SK-MEL-5 (cell line): ENCODE data around the gene COPS3. TPM values are rescaled to one million over a fixed set of nuclear protein-coding genes. Genes with fewer than 3 reads are reported as not detected.
"Not testable (repeated sequence)": the region's sequence is repeated elsewhere in the genome, so short reads cannot be mapped to it uniquely, and the experiment has no call there.

Experiments
- DNase-seq: peaks from one replicate; pipeline ENCODE4 v3.0.0-alpha.2; 2016; ENCODE audit warnings: low read depth, low spot score
- in situ Hi-C: cut with HindIII; loops from 2 replicates; pipeline ENCODE4 v1.10.0; 2016; ENCODE audit warnings: low sequenced_read_pairs, high pct_unique_total_duplicates, low pct_unique_long_range_greater_than_20kb
- total RNA-seq: library from RNA; depleted of rRNA; stranded (reverse); fragments of >200 nt; shearing (Covaris generic); gene quantifications from 2 replicates; pipeline ENCODE4 v1.2.3, GENCODE V29; 2014

The COPS3 gene
- total RNA-seq, 1 experiment from 2014 or later = 121 TPM

- in situ Hi-C loops = no loop called here
- DNase-seq = no peak
Observed at GRCh38 chr17:17304521-17304985, 23.5 kb upstream of the COPS3 start.

- in situ Hi-C loops = no loop called here
- DNase-seq = no peak
Observed at GRCh38 chr17:17303847-17304490, 22.9 kb upstream of the COPS3 start.

GRCh38 chr17:17303010-17303846 lies 22.2 kb upstream of the COPS3 start, which contains the start of gene NT5M:
Gene NT5M, plus strand, starts transcription at chr17:17303373. Its CDS starts 178 bp downstream, at chr17:17303551.
- in situ Hi-C loops = no loop called here
- peak; percentile 79 for DNase-seq

GRCh38 chr17:17301659-17302058 lies 20.6 kb upstream of the COPS3 start:
- DNase-seq, in situ Hi-C loops: not testable (repeated sequence)

- in situ Hi-C loops = no loop called here
- DNase-seq = peak; percentile 85
Observed at GRCh38 chr17:17300624-17301568, 19.9 kb upstream of the COPS3 start.

DNA sequence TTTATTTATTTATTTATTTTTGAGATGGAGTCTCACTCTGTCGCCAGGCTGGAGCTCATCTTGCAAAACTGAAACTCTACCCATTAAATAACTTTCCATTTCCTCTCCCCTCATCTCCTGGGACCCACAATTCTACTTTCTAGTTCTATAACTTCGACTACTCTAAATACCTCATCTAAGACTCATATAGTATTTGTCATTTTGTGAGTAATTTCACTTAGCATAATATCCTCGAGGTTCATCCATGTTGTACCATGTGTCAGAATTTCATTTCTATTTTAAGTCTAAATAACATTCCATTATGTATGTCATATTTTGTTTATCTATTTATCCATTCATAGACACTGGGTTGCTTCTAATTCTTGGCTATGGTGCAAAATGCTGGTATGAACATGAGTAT lies 17.1 kb upstream of the COPS3 start:
- DNase-seq = no peak
- in situ Hi-C loops = no loop called here

DNA sequence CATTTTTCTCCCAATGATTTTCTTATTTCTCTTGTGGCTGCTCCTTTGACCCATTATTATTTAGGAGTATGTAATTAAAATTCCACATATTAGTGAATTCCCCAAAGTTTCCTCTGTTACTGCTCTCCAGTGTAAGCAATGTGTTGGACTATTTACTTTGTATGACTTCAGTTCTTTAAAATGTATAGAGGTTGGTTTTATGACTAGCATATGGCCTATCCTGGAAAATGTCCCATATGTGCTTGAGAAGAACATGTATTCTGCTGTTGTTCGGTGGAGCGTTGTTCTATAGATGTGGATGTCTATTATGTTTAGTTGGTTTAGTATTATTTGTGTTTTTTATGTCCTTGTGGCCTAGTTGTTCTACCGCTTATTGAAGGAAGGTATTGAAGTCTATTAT lies 16.2 kb upstream of the COPS3 start:
- no peak for DNase-seq
- in situ Hi-C loops = no loop called here

- DNase-seq = no peak
- in situ Hi-C loops = no loop called here
Observed at GRCh38 chr17:17295141-17295540, 14.1 kb upstream of the COPS3 start.

DNA sequence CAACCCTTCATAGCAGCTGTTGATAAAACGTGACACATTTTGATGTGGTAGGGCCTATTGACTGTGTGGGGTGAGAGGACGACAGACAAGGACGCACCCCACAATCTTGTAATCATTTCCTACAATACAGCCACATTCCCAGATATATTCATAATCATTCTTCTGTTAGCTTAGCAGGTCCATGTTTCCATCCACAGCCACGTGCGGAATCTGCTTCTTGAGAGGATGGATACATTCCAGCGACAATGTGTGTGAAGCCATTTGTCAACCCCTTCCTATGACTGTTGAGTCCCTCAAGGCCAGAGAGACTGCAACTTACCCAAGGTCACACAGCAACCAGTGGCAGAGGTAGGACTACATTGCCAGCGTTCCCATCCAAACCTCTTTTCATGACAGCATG lies 8.7 kb upstream of the COPS3 start:
- in situ Hi-C loops = no loop called here
- no peak for DNase-seq

DNA sequence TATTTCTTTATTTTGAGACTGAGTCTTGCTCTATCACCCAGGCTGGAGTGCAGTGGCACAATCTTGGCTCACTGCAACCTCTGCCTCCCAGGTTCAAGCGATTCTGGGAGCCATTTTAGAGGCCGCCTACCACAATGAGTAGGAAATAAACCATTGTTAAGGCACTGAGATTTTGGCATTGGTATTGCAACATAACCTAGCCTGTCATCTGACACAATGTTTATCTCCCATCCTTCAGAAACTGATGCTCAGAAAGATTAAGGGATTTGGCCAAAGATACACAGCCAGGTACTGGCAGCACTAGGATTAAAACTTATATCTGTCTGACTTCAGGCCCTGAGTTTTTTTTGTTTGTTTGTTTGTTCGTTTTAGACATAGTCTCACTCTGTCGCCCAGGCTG lies 8.0 kb upstream of the COPS3 start:
- in situ Hi-C loops = no loop called here
- no peak for DNase-seq

GRCh38 chr17:17285951-17286350 lies 4.9 kb upstream of the COPS3 start:
- in situ Hi-C loops = no loop called here
- DNase-seq = no peak

DNA sequence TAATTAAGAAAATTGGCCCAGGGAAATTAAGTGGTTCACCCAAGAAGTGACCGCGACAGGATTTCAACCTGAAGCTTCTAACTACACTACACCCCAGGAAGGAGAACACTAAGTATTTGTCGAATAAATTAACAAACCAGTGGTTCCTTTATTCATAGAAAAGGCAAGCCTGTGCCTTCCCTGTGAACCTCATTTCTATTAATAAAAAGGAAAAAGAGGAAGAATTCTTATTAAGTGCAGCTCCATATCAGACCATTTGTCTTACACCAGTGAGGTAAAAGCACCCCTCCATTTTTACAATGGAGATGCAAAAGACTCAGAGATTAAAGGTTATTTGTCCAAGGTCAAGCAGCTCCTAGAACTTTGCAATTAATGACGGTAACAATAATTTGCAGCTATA lies 1.7 kb downstream of the COPS3 start:
- in situ Hi-C loops = no loop called here
- no peak for DNase-seq

DNA sequence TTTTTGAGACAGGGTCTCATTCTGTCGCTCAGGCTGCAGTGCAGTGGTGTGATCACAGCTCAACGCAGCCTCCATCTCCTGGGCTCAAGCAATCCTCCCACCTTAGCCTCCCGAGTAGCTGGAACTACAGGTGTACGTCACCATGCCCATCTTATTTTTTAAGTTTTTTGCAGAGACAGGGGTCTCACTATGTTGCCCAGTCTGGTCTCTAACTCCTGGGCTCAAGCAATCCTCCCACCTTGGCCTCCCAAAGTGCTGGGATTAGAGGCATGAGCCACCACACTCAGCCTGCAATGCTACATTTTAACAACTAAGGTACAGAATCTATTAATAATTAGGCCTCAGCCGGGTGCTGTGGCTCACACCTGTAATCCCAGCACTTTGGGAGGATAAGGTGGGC lies 3.6 kb downstream of the COPS3 start:
- in situ Hi-C loops, DNase-seq: not testable (repeated sequence)

GRCh38 chr17:17275971-17276370 lies 5.1 kb downstream of the COPS3 start:
- no peak for DNase-seq
- in situ Hi-C loops = no loop called here

- peak; percentile 43 for DNase-seq
- in situ Hi-C loops = no loop called here
Observed at GRCh38 chr17:17269926-17270773, 10.9 kb downstream of the COPS3 start.

GRCh38 chr17:17264430-17264829 lies 16.6 kb downstream of the COPS3 start:
- no peak for DNase-seq
- in situ Hi-C loops = no loop called here

GRCh38 chr17:17258998-17259397 lies 22.0 kb downstream of the COPS3 start:
- no peak for DNase-seq
- in situ Hi-C loops = no loop called here
